WTC11 (cell line): ENCODE measurements around the gene TRMT112. TPM values are rescaled to one million over a fixed set of nuclear protein-coding genes. Genes with fewer than 3 reads are reported as not detected.

Experiments used
- ATAC-seq: fragments of 200-7000 bp; cut with Tn5 transposase; 2 replicates; pipeline ENCODE4 v1.10.0; 2021; ENCODE audit warnings: mild to moderate bottlenecking, moderate library complexity
- CTCF ChIA-PET: fragments of 300-600 bp; sonication (Branson Sonifier 250); formaldehyde crosslinking; loops from one replicate; lab custom pipeline; 2021; ENCODE audit warnings: antibody characterized with exemption; lab: Charles Lee
- POLR2A ChIA-PET: fragments of 350-600 bp; sonication (Branson Sonifier 250); formaldehyde crosslinking; loops from one replicate; lab custom pipeline; 2021; ENCODE audit warnings: antibody characterized with exemption; lab: Charles Lee
- DNase-seq: peaks from one replicate; pipeline ENCODE4 v3.0.0; 2021; ENCODE audit warnings: low spot score
- H3K27ac Mint-ChIP-seq: 2 replicates; pipeline ENCODE4 v1.8.0; 2021; ENCODE audit warnings: mixed read lengths
- H3K27me3 Mint-ChIP-seq: 2 replicates; pipeline ENCODE4 v1.8.0; 2021; ENCODE audit warnings: low read depth, mild to moderate bottlenecking, moderate library complexity, mixed read lengths
- H3K36me3 Mint-ChIP-seq: 2 replicates; pipeline ENCODE4 v1.8.0; 2021; ENCODE audit warnings: mixed read lengths
- H3K4me1 Mint-ChIP-seq: 2 replicates; pipeline ENCODE4 v1.8.0; 2022; ENCODE audit warnings: mixed read lengths
- H3K4me3 Mint-ChIP-seq: 2 replicates; pipeline ENCODE4 v1.8.0; 2021; ENCODE audit warnings: mild to moderate bottlenecking, moderate library complexity, mixed read lengths
- H3K9me3 Mint-ChIP-seq: 2 replicates; pipeline ENCODE4 v1.8.0; 2021; ENCODE audit warnings: mixed read lengths
- AFF4 ChIP-seq: sonication (generic); formaldehyde crosslinking; IDR thresholded peaks from 2 replicates; pipeline ENCODE4 v1.8.1; 2023; ENCODE audit warnings: mild to moderate bottlenecking, missing genetic modification reagents, borderline replicate concordance
- CREM ChIP-seq: sonication (generic); formaldehyde crosslinking; IDR thresholded peaks from 2 replicates; pipeline ENCODE4 v1.8.1; 2022; ENCODE audit warnings: mild to moderate bottlenecking, missing genetic modification reagents, moderate library complexity
- E2F4 ChIP-seq: sonication (generic); formaldehyde crosslinking; IDR thresholded peaks from 2 replicates; pipeline ENCODE4 v1.8.1; 2022; ENCODE audit warnings: low read depth, mild to moderate bottlenecking, moderate library complexity, missing genetic modification reagents, borderline replicate concordance
- ELF4 ChIP-seq: sonication (generic); formaldehyde crosslinking; IDR thresholded peaks from 2 replicates; pipeline ENCODE4 v1.8.1; 2022; ENCODE audit warnings: low read depth, mild to moderate bottlenecking, moderate library complexity, missing genetic modification reagents
- ETV6 ChIP-seq: sonication (generic); formaldehyde crosslinking; IDR thresholded peaks from 2 replicates; pipeline ENCODE4 v1.8.1; 2022; ENCODE audit warnings: mild to moderate bottlenecking, missing genetic modification reagents
- FOXK1 ChIP-seq: sonication (generic); formaldehyde crosslinking; IDR thresholded peaks from 2 replicates; pipeline ENCODE4 v1.8.0; 2022; ENCODE audit warnings: mild to moderate bottlenecking, moderate library complexity, missing genetic modification reagents
- NFYB ChIP-seq: sonication (generic); formaldehyde crosslinking; conservative IDR thresholded peaks from 2 replicates; pipeline ENCODE4 v1.8.0; 2022; ENCODE audit warnings: low read depth, missing genetic modification reagents
- SP1 ChIP-seq: sonication (generic); formaldehyde crosslinking; conservative IDR thresholded peaks from 2 replicates; pipeline ENCODE4 v1.8.1; 2022; ENCODE audit warnings: missing genetic modification reagents
- ZNF121 ChIP-seq: sonication (generic); formaldehyde crosslinking; IDR thresholded peaks from 2 replicates; pipeline ENCODE4 v1.8.0; 2023; ENCODE audit warnings: missing genetic modification reagents
- ZNF423 ChIP-seq: fragments of 250-450 bp; sonication (Bioruptor Pico); IDR thresholded peaks from 2 replicates; pipeline ENCODE4 v2.1.2; 2022; ENCODE audit warnings: mild to moderate bottlenecking, moderate library complexity
- total RNA-seq: library from RNA; stranded (reverse); gene quantifications from 3 replicates; pipeline ENCODE4 v1.2.3, GENCODE V29; 2021
- TF ChIP-seq, protein P1 (sequence below): sonication (generic); formaldehyde crosslinking; IDR thresholded peaks from 2 replicates; pipeline ENCODE4 v1.8.1; 2023; ENCODE audit warnings: mild to moderate bottlenecking, moderate library complexity, missing genetic modification reagents

TRMT112 gene
- total RNA-seq, 1 experiment from 2014 or later, result 285 TPM

GRCh38 chr11:64284048-64284961 lies 33.1 kb downstream of the TRMT112 start, which contains the start of gene BAD:
TSS of gene BAD (minus strand) at chr11:64284665. CDS start at chr11:64284368, 297 bp downstream.
- ATAC-seq (peak; percentile 95), DNase-seq (peak; percentile 97)
- 0 out of 2 replicates have a peak, but pooled peaks have one; percentile 23 for TF ChIP-seq ELF4 (CRISPR knock-in tag)
- peak; percentile 82 for TF ChIP-seq SP1
- TF ChIP-seq E2F4, result no peak
- TF ChIP-seq FOXK1, result no peak
- TF ChIP-seq AFF4 (CRISPR knock-in tag), result no peak
- 0 out of 2 replicates have a peak, but pooled peaks have one; percentile 63 for TF ChIP-seq ETV6 (CRISPR knock-in tag)
- peak; percentile 72 for TF ChIP-seq NFYB (CRISPR knock-in tag)
- TF ChIP-seq, protein P1, sequence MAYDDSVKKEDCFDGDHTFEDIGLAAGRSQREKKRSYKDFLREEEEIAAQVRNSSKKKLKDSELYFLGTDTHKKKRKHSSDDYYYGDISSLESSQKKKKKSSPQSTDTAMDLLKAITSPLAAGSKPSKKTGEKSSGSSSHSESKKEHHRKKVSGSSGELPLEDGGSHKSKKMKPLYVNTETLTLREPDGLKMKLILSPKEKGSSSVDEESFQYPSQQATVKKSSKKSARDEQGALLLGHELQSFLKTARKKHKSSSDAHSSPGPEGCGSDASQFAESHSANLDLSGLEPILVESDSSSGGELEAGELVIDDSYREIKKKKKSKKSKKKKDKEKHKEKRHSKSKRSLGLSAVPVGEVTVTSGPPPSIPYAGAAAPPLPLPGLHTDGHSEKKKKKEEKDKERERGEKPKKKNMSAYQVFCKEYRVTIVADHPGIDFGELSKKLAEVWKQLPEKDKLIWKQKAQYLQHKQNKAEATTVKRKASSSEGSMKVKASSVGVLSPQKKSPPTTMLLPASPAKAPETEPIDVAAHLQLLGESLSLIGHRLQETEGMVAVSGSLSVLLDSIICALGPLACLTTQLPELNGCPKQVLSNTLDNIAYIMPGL (CRISPR knock-in tag), result peak; percentile 39; the same call in 1 of the 2 replicates
- no peak for TF ChIP-seq ZNF423 (CRISPR knock-in tag)
- peak; percentile 76; the same call in 1 of the 2 replicates for TF ChIP-seq CREM
- H3K27me3 Mint-ChIP-seq, result peaks cover 8% of the 10 kb centered on the region
- CTCF ChIA-PET, result interaction anchor here (0.7 to 12.5 kb wide), 9 partner anchors 13 to 476 kb away, joined by 3 to 151 read pairs (median 6); partner anchors contain the start of genes ESRRA, PRDX5, PYGM and TRMT112
- H3K36me3 Mint-ChIP-seq, result peaks cover 12% of the 10 kb centered on the region
- POLR2A ChIA-PET, result interaction anchor here (0.9 to 2.3 kb wide), 4 partner anchors 13 to 57 kb away, joined by 3 to 7 read pairs (median 4); partner anchors contain the start of gene ESRRA
- H3K9me3 Mint-ChIP-seq, result no peaks in the 10 kb centered on the region
- peak within 1 kb of the TSS; percentile 80 for H3K4me3 Mint-ChIP-seq
- H3K27ac Mint-ChIP-seq, result peak within 1 kb of the TSS; percentile 76; the same call in 1 of the 2 replicates
- peaks cover 8% of the 10 kb centered on the region for H3K4me1 Mint-ChIP-seq

DNA sequence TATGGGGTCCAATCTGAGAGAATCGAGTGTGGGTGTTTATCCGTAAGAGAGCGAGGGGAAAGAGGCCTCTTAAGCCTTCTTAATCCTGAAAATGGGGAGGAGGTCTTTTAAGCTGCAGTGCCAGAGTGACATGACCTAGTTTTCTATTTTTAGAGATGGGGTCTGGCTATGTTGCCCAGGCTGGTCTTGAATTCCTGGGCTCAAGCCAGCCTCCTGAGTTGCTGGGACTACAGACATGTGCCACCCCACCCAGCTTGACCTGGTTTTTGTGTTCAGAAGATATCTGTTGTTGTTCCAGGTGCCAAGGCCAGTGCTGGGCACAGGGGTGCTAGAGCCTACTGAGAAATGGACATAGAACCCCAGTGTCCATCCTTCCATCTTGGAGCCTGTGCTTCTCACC lies 34.3 kb downstream of the TRMT112 start:
- ATAC-seq (no peak), DNase-seq (no peak)
- Mint-ChIP-seq H3K36me3 (peaks cover 12% of the 10 kb centered on the region), H3K4me1 (peaks cover 8% of the 10 kb centered on the region), H3K27ac (no peak overlapping the region), H3K4me3 (peak overlapping the region; percentile 45), H3K27me3 (peaks cover 2% of the 10 kb centered on the region; the same call in 1 of the 2 replicates), H3K9me3 (no peaks in the 10 kb centered on the region)
- ChIA-PET CTCF (interaction anchor here (0.5 to 12.5 kb wide), 6 partner anchors 11 to 74 kb away, joined by 3 to 151 read pairs (median 11); partner anchors contain the start of genes ESRRA, PRDX5 and TRMT112), POLR2A (interaction anchor here (0.6 kb wide), 1 partner anchor 975 kb away, joined by 3 read pairs; no protein-coding TSS in a partner anchor)
- TF ChIP-seq ELF4 (CRISPR knock-in tag) (no peak), ZNF121 (CRISPR knock-in tag) (peak; percentile 9; the same call in 1 of the 2 replicates)
